ENCODE data around the gene FMN2. TPM values are rescaled to one million over a fixed set of nuclear protein-coding genes. Genes with fewer than 3 reads are reported as not detected.

The FMN2 gene
- total RNA-seq, 1 donor from 2014 or later = 0.38 TPM

GRCh38 chr1:240338837-240339236 is 247.2 kb downstream of the FMN2 start:
- DNase-seq (ENCODE audit: low spot score) = no peak
- intact Hi-C loops (cut with DNase I) = no loop called here

- no peak for DNase-seq (ENCODE audit: low spot score)
- intact Hi-C loops (cut with DNase I) = no loop called here
These were observed 249.9 kb downstream of the FMN2 start for GRCh38 chr1:240341365-240342250.

- no peak for DNase-seq (ENCODE audit: low spot score)
- intact Hi-C loops (cut with DNase I) = no loop called here
These were observed 250.6 kb downstream of the FMN2 start for GRCh38 chr1:240342251-240342625.

GRCh38 chr1:240343045-240343444 is 251.4 kb downstream of the FMN2 start:
- no peak for DNase-seq (ENCODE audit: low spot score)
- intact Hi-C loops (cut with DNase I) = no loop called here

GRCh38 chr1:240343966-240344365 is 252.3 kb downstream of the FMN2 start:
- intact Hi-C loops (cut with DNase I) = no loop called here
- no peak for DNase-seq (ENCODE audit: low spot score)

- intact Hi-C loops (cut with DNase I) = no loop called here
- DNase-seq (ENCODE audit: low spot score) = no peak
These were observed 253.2 kb downstream of the FMN2 start for GRCh38 chr1:240344918-240345317.

- intact Hi-C loops (cut with DNase I) = no loop called here
- no peak for DNase-seq (ENCODE audit: low spot score)
These were observed 258.0 kb downstream of the FMN2 start for GRCh38 chr1:240349695-240350094.

GRCh38 chr1:240350910-240351331 is 259.2 kb downstream of the FMN2 start:
- DNase-seq (ENCODE audit: low spot score) = no peak
- intact Hi-C loops (cut with DNase I) = no loop called here

GRCh38 chr1:240351690-240352089 is 260.0 kb downstream of the FMN2 start:
- intact Hi-C loops (cut with DNase I) = no loop called here
- DNase-seq (ENCODE audit: low spot score) = no peak

GRCh38 chr1:240352769-240353168 is 261.1 kb downstream of the FMN2 start:
- intact Hi-C loops (cut with DNase I) = no loop called here
- DNase-seq (ENCODE audit: low spot score) = no peak

GRCh38 chr1:240356568-240356967 is 264.9 kb downstream of the FMN2 start:
- intact Hi-C loops (cut with DNase I) = no loop called here
- DNase-seq (ENCODE audit: low spot score) = no peak

- intact Hi-C loops (cut with DNase I) = no loop called here
These were observed 270.4 kb downstream of the FMN2 start for GRCh38 chr1:240362046-240362445.

GRCh38 chr1:240362826-240363225 is 271.1 kb downstream of the FMN2 start:
- DNase-seq (ENCODE audit: low spot score) = no peak
- intact Hi-C loops (cut with DNase I) = no loop called here

More at GRCh38 chr1:240362046-240362445, 270.4 kb downstream of the FMN2 start:
- DNase-seq (ENCODE audit: low spot score) = no peak

GRCh38 chr1:240363315-240363714 is 271.6 kb downstream of the FMN2 start:
- intact Hi-C loops (cut with DNase I) = no loop called here
- DNase-seq (ENCODE audit: low spot score) = no peak

GRCh38 chr1:240363914-240364313 is 272.2 kb downstream of the FMN2 start:
- no peak for DNase-seq (ENCODE audit: low spot score)
- intact Hi-C loops (cut with DNase I) = no loop called here

GRCh38 chr1:240366636-240367035 is 275.0 kb downstream of the FMN2 start:
- DNase-seq (ENCODE audit: low spot score) = no peak
- intact Hi-C loops (cut with DNase I) = no loop called here

- no peak for DNase-seq (ENCODE audit: low spot score)
- intact Hi-C loops (cut with DNase I) = no loop called here
These were observed 293.9 kb downstream of the FMN2 start for GRCh38 chr1:240385551-240385950.

- DNase-seq (ENCODE audit: low spot score) = no peak
- intact Hi-C loops (cut with DNase I) = no loop called here
These were observed 294.6 kb downstream of the FMN2 start for GRCh38 chr1:240385985-240386978.

- intact Hi-C loops (cut with DNase I) = no loop called here
- no peak for DNase-seq (ENCODE audit: low spot score)
These were observed 295.4 kb downstream of the FMN2 start for GRCh38 chr1:240387051-240387450.

- intact Hi-C loops (cut with DNase I) = no loop called here
- DNase-seq (ENCODE audit: low spot score) = no peak
These were observed 300.1 kb downstream of the FMN2 start for GRCh38 chr1:240391660-240392260.
